NT2/D1 (cell line): ENCODE measurements around the gene SIAH3.

Experiments
- YY1 ChIP-seq: IDR thresholded peaks from 2 replicates; pipeline ENCODE4 v1.6.1; 2011; ENCODE audit not compliant: insufficient read length, insufficient read depth
- ZNF274 ChIP-seq: IDR thresholded peaks from 2 replicates; pipeline ENCODE4 v1.6.1; 2011; ENCODE audit warnings: mild to moderate bottlenecking, low read depth, low read length

GRCh38 chr13:45865414-45865813 lies 13.9 kb upstream of the SIAH3 start:
- TF ChIP-seq YY1 (no peak), ZNF274 (no peak)
